Activated naive CD4-positive, alpha-beta T cell (primary cell): ENCODE measurements around the gene IQGAP2.
"Not testable (repeated sequence)": the region's sequence is repeated elsewhere in the genome, so short reads cannot be mapped to it uniquely, and the experiment has no call there.

Experiments used
- DNase-seq, 4 experiments: peaks; one replicate each; lab custom pipeline; 2025; lab: John Stamatoyannopoulos, UW

Gene IQGAP2

DNA sequence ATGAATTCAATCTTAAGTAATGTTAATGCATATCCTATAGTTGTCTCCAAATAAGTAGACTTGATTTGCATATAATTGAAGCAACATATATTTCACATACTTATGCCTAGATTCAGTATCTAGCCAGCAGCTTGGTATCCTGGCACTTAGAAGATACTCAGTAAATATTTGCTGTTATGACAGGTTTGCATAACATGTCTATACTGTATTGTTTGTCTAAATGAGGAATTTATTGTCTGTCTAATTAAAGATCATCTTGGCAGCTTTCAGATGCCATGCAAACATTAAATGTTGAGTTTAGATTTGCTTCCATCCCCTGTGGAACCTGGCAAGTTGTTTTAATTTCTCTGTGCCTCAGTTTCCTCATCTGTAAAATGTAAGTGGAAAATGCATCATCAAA lies 9.4 kb downstream of the IQGAP2 start:
- no peak for DNase-seq

DNA sequence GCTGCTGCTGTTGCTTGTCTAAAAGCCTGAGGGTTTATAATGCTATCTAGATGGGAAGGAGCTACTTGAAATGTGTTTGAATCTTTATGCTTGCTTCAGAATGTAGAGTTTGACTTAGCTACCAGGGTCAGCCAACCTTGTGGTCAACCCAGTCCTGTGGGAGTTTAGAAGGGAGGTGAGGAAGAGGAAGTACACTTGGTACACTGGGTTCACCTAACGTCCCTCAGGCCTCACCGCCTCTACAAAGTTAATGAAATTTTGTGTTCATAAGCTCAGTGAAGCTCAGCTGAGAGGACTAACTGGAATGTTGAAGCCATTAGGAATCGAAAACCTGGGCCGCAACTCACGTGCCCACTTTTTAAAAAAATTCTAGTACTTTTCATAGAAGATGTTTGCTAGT lies 10.7 kb downstream of the IQGAP2 start:
- DNase-seq: no peak

GRCh38 chr5:76414788-76415187 lies 11.7 kb downstream of the IQGAP2 start:
- DNase-seq: no peak

DNA sequence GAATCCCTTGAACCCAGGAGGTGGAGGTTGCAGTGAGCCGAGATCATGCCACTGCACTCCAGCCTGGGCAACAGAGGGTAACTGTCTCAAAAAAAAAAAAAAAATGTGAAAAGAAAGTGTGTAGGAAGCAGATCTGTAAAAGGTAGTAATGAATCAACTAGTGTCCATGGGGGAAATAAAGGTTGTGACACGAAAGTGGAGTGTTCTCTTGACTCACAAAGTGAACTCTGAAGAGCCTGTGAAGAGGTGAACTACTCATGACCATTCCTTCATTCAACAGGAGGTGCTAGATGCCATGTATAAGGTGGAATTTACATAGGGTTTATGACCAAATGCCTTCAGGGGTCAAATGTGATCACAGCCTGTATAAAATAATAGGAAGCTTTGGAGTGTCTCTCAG lies 12.8 kb downstream of the IQGAP2 start:
- no peak for DNase-seq

DNA sequence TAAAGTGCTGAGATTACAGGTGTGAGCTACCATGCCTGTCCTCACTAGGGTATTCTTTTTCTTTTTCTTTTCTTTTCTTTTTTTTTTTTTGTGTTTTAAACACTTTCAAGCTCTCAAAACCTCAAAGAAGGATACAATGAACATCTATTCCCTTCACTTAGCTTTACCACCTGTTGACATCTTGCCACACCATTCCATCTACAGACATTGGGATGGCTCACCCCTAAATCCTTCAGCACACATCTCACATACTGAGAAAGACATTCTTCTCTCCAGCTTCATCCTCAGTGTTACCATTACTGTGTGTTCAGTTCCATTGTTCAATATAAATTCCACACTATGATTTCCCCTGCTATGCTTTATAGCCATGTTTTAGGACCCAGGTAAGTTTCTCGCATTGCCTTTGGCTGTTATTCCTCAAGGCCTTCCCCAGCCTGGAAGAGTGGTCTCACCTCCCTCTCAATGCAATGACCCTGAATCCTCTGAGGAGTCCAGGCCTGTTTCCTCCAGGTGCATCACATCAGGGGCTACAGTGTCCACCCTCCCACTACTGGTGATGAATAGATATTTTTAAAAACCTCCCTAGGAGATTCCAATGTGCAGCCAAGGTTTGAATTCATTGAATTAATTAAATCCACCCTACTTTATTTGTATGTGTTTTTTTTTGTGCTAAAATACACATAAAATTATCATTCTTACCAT lies 16.7 kb downstream of the IQGAP2 start:
- DNase-seq: no peak

GRCh38 chr5:76422227-76422626 lies 19.1 kb downstream of the IQGAP2 start:
- no peak for DNase-seq

DNA sequence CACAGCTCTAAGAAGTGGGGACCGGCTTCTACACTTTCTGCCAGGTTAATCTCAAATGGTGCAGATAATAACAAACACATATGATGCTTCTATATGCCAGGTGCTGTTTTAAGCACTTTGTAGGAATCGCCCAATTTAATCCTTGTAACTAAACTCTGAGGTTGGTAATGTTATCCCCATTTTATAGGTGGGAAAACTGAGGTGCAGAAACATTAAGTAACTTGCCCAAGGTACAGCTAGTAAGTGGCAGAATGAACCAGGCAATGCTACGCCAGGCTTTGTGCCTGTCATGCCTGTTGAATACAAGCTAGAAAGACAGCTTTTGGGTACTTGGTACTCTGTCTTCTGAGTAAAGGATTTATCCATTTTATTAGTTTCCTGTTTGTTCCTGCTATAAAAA lies 19.7 kb downstream of the IQGAP2 start:
- no peak for DNase-seq

DNA sequence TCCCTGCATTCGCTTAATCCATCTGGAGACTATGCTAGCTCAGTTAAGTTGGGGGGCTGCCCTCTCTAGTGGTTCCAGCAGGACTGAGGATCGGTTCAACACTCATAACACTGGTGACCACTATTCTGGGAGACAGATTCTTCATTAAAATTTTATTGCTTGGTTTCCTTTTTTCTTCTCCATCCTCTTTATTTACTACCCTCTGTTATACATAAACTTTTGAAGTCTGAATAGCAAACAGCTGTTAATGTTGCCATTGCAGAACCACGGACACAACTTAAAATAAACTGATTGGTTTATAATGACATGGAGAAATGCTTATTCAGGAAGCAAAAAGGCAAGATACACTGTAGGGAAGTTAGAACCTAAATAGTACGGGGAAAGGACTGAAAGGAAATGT lies 22.1 kb downstream of the IQGAP2 start:
- no peak for DNase-seq

DNA sequence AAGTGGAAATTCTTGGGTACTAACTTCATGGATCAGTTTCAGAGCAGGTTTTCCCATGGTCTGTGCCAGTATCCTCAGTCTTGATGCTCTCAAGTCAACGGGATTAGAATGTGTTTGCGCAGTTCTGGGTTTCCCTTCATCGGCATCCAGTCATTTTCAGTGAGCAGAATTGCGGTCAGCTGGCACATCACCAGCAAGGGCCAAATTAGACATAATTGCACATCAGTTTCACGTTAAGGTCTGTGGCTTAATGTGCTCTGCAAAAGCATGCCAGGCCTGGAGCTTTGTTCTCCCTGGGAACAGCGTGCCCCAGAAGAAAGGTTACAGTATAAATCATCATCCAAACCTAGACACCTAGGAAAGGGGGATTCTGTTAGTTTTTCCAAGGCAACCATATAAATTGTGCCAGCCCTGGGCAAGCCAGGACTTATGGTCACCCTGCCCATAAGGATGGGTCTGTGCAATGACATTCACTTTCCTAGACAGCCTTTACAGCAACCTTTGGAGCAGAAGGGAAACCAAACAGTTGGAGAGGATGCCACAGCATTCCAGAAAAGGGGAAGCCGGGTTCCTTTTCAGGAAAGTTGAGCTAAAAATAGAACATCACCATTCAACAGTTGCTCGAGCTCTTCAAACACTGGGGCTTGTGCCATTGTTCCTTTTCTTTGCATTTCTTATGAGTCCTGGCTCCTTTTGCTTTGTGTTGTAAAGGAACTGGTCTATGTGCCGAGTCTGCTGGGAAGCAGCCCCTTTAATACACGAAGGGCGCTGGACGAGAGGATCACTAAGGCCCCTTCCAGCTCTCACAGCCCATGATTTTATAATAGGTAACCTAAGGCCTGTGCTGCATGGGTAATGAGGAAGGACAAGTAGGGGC lies 23.1 kb downstream of the IQGAP2 start:
- no peak for DNase-seq

DNA sequence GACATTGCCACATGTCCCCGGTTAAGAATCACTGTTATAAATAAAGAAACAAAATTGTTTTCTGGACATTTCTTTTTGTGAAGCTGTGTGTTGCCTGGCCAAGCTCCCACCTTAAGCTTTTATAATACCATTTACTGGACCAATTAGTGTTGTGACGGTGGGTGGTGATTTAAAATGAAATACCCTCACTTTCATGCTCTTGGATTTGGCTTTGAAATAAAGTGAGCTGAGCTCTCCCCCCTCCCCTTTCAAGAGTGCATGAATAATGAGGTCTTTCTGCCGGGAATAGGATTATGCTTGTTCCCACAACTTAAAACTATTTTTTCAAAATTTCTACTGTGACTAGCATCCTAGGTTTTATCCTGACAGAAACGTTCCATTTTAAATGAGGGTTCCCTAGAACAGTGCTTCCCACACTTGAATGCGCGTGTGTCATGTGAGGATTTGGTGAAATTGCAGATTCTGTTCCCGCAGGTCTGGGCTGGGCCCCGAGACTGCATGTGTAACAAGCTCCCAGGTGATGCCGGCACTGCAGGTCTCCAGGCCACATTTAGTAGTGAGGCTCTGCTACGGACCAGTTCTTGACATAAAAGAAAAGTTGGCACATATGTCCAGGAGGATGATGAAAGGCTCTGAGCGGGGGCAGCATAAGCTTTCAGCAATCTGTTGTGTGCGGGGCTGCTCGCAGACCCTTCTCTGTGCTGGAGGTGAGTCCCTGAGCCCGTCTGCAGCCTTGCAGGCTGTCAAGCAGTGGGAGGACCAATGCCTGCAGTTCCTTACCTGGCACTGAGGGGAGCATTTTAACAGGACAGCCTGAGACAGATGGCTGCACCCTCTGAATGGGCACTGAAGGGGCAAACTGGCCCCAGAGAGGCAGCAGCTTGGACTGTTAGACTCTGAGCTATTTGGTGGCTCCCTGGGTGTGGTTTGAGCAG lies 24.4 kb downstream of the IQGAP2 start:
- no peak for DNase-seq

DNA sequence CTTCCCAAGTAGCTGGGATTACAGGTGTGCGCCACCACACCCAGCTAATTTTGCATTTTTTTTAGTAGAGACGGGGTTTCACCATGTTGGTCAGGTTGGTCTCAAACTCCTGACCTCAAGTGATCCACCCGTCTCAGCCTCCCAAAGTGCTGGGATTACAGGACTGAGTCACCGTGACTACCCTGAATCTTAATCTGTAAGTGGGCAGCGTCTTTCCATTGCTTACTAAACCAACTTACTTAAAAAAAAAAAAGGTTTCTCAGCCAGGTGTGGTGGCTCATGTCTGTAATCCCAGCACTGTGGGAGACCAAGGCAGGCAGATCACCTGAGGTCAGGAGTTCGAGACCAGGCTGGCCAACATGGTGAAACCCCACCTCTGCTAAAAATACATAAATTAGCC lies 25.5 kb downstream of the IQGAP2 start:
- DNase-seq: not testable (repeated sequence)

- no peak for DNase-seq
Observed at GRCh38 chr5:76433261-76433660, 30.2 kb downstream of the IQGAP2 start.

- not testable (repeated sequence) for DNase-seq
Observed at GRCh38 chr5:76437507-76437906, 34.4 kb downstream of the IQGAP2 start.

DNA sequence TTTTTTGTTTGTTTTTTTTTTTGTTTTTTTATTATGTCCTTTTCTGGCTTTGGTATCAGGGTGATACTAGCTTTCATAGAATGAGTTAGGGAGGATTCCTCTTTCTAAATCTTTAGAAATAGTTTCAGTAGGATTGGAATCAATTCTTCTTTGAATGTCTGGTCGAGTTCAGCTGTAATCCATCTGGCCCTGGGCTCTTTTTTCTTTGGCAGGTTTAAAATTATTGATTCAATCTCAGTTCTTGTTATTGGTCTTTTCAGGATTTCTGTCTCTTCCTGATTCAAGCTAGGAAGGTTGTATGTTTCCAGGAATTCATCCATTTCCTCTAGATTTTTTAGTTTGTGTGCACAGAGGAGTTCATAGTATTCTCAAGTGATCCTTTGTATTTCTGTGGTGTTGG lies 34.9 kb downstream of the IQGAP2 start:
- DNase-seq: no peak

DNA sequence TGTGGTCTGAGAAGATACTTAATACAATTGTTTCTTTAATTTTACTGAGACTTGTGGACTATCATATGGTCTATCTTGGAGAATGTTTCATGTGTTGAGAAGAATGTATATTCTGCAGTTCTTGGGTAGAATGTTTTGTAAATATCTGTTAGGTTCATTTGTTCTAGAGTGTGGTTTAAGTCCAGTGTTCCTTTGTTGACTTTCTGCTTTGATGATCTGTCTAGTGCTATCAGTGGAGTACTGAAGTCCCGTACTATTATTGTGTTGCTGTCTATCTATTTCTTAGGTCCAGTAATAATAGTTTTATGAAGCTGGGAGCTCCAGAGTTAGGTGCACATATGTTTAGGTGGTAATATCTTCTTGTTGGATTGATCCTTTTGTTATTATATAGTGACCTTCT lies 36.1 kb downstream of the IQGAP2 start:
- DNase-seq: no peak

DNA sequence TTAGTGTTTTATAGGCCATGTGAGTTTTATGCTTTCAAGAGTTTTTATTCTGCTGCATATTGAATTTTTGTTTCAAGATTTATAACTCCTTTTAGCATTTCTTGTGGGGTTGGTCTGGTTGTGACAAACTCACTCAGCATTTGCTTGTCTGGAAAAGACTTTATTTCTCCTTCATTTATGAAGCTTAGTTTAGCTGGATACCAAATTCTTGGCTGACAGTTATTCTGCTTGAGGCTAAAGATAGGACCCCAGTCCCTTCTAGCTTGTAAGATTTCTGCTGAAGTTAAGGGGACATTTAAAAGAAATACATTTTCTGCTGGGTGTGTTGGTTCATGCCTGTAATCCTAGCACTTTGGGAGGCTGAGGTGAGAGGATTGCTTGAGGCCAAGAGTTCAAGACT lies 36.8 kb downstream of the IQGAP2 start:
- no peak for DNase-seq

DNA sequence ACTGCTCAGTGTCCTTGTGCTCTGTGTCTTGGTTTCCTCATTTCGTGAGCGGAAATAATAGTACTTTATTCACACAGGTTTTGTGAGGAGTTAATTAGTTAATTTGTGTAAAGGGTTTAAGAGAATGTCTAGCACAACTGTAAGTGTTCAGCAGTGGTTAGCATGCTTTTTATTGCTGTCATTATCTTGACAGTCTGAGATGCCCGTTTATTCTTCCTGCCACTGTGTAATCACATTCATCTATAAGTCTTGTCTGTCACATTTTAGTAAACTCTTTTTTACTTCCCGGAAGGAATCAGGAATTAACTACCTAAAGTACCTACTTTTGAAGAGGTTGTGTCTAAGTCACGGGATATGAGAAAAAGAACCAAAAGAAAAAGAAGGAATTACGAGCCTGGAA lies 38.0 kb downstream of the IQGAP2 start:
- no peak for DNase-seq

DNA sequence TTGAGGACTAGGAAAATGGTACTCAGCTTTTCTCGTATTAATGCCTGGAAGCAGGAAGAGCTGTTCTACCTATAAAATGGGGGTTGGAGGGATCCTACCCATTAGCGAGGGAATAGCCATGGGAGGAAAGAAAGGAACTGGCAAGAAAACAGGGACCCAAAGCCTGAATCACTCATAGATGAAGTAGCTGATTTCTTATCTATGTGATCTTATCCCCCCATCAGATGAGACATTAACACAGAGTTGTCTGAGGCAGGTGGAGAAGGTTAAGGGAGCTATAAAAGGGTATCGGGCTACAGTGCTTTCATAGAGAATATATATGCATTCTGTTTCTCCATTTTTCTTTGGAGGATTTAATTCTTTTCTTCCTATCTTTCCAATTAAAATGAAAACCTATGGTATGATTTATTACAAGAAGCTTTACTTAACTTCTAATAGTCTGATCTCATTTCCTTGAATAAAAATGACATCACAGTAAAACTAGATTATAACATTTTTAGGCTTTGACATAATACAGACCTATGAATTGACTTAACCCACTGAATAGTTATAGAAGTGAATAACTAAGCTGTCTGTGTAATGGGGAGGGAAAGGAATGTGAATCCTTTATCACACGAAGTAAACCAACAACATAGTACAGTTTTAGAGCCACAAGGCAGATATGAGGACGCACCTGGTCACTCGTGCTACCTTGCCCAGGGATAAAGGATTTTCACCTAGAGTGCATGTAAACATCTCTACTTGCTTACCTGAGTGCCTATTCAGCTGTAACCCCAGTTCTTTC lies 39.0 kb downstream of the IQGAP2 start:
- DNase-seq: no peak

DNA sequence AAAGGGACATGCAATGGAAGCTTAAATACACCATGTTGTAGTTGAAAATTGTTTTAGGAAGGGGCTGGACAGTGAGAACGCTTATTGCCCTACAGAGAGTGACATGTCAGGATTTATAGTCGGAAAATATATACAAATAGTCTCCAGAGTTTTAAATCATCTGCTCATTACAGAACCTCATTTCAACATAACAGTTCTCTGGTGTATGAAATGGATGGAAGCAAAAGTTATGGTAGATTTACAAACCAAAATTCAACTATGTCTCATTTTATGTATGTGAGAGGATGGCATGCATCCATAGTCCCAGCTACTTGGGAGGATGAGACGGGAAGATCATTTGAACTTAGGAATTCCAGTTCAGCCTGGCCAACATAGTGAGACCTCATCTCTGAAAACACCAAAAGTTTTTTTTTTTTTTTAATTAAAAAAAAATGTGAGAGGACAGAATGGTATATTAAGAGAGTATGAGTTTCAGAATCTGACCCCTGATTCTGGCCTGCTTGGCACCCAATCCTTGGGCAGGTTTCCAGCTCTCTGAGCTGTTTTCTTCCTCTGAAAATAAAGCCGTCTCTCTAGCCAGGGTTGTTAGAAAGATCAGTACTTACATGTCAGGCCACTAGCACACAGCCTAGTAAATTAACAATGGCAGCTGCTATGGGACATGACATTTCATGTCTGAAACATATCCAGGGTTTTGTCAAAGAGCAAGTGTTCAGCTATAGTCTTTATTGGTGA lies 40.1 kb downstream of the IQGAP2 start:
- DNase-seq: no peak

- no peak for DNase-seq
Observed at GRCh38 chr5:76445063-76445462, 42.0 kb downstream of the IQGAP2 start.

DNA sequence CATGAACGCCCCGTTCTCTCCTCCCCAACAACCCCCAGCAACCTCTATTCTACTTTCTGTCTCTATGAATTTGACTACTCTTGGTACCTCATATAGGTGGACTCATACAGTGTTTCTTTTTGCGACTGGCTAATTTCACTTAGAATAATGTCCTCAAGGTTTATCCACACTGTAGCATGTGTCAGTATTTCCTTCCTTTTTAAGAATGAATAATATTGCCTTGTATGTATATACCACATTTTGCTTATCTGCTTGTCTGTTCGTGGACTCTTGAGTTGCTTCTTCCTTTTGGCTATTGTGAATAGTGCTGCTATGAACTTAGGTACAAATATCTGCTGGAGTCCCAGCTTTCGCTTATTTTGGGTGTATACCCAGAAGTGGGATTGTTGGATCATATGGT lies 42.7 kb downstream of the IQGAP2 start:
- DNase-seq: no peak
